ENCODE measurements around the gene UTP18.
"Not testable (repeated sequence)": the region's sequence is repeated elsewhere in the genome, so short reads cannot be mapped to it uniquely, and the experiment has no call there.

Gene UTP18

DNA sequence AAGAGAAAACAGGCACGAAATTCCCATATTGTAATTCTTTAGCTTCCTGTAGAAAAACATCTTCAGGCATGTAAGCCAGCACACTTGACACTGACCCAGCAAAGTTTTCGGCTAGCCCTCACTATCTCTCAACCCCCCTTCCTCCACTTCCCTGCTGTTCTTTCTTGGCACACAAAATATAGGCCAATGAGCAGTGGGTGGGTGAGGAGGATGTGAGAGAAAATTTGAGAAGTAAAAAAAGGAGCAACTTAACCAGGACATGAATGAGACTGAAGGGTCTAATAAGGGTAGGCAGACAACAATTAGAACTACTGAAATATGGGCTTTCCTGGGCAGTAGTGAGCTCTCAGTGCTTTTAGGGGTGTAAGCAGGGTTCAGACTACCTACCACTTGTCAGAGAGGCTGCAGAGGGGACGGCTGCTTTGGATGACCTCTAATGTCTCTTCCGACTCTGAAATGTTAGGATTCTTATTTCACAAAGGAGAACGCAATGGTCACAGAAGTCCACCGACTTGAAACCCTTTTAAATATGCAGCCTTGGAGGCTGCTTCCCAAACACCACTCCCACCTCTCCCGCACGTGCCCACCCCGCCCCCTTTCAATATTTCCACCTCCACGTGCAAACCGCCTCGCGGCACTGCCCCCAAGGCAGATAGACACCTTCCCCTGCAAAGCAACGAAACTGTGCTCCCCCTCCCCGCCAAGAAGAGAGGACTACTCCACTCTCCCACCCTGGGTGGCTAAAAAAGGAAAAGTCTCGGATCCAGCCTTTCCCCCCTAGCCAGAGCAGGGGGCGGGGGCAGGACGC is 1.4 kb upstream of the UTP18 start:
- no peak for DNase-seq (ENCODE audit: low read depth in 2 of 2)

DNA sequence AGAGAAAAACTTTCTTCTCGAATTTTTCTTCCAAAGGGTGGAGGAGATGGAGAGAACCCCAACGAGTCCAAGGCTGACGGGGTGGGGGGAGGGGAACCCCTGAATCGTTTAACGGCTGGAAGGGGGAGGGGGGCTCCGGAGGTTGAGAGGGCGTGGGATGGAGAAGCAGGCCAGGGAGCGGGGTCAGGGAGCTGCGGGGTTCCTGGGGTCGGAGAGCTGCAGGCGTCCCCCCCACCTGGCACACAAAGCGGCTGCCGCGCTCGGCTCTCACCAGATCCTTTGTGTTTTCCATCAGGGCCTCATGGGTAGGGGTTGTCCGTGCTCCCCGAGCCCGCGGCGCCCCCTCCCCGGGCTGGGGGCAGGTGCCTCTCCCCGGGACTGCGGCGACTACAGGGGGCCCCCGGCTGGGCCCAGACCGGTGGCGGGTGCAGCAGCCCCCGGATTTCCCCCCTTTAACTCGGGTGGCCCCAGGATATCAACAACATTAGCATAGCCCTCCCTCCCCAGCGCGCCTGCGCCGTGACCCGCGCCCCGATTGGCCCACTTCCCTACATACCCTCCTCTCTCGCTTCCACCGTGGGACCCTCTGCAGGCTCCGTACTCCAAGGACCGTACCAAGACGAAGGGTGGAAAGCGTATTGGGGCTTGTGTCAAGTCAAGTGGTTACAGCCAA is 646 bp upstream of the UTP18 start, which contains the start of gene MBTD1:
Gene MBTD1 (minus strand): TSS at position 486 of the 673 bp plus-strand sequence. CDS start 34,888 bp downstream, outside the sequence.
- DNase-seq (ENCODE audit: low read depth in 2 of 2), result peak; percentile 84 to 91

DNA sequence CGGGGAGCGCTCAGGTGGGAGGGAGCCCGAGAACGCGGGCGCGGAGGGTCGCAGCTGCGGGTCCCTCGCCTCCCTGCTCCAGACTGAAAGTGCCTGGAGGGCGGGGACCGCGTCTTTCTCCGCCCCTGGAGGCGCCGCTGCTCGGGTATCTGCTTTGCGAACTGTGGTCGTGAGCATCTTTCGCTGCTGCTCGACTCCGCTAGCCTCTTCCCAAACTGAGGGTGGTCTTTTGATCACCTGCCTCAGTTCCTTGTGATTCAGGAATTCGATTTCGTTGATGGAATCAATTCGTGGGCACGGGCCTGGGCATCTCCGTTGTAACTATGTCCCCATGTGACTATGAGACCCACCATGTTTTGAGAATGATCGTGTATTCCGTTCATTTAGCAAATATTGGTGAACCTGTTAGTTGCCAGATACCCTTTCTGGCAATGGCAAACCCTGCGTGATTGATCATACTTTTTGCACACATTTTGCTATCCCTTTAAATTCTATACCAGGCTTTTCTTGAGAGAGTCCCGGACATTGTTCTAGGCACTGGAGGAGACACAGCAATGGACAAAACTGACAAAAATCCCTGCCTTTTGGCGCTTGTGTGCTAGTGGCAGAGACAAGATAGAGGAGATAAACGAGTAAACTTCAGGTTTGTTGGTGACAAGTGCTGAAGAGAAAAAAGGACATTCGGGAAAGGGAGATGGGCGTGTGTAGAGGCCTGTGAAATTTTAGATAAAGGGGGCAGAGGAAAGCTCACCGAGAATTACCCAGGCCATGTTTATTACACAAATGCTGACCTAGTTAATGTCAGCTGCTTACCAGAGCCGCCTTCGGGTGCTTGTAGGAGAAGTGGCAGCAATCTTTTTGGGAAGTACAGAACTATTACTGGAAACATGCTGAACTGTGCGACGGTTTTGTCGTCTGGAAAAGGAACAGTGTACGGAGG is 948 bp downstream of the UTP18 start:
- no peak for DNase-seq (ENCODE audit: low read depth in 2 of 2)

DNA sequence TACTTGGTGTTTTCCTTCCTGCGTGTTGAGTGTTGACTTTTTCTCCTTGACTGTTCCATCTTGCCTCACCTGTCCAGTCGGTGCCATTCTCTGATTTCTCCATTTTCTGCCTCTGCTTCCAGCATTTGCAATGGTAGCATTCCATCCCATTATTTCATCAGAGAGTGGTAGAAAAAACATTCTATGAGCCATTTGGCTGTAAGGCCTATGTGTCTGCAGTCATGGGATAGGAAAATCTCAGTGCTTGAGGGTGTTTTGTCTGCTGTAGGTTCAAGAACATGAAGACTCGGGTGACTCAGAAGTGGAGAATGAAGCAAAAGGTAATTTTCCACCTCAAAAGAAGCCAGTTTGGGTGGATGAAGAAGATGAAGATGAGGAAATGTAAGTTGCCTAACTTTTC is 2.7 kb downstream of the UTP18 start:
- no peak for DNase-seq (ENCODE audit: low read depth in 2 of 2)

DNA sequence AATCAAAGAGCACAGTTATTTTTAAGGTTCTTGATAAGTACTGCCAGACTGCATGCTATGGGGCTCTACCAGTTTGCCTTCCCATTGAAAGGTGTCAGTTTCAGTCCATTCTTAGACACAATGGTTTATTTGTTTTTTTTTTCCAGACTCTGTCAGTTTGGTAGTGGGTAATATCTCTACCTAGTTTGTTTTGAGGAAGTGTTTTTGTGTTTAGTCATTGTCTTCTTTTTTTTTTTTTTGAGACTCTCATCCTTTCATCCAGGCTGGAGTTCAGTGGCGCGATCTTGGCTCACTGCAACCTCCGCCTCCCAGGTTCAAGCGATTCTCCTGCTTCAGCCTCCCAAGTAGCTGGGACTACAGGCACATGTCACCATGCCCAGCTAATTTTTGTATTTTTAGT is 4.1 kb downstream of the UTP18 start:
- not testable (repeated sequence) for DNase-seq (ENCODE audit: low read depth in 2 of 2)

DNA sequence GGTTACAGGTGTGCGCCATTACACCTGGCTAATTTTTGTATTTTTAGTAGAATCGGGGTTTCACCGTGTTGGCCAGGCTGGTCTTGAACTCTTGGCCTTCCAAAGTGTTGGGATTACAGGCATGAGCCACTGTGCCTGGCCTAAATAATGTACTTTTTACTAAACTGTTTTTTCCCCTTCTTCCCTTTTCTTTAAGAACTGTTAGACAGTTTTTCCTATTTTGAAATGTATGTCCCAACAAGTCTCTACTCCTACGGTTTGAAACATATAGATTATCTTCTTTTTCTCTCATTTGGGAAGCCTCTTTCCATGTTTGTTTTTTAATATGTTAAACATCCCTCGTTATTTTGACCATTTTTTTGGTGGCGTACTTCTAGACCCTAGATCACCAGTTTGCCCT is 9.6 kb downstream of the UTP18 start:
- DNase-seq (ENCODE audit: low read depth in 2 of 2), result no peak

DNA sequence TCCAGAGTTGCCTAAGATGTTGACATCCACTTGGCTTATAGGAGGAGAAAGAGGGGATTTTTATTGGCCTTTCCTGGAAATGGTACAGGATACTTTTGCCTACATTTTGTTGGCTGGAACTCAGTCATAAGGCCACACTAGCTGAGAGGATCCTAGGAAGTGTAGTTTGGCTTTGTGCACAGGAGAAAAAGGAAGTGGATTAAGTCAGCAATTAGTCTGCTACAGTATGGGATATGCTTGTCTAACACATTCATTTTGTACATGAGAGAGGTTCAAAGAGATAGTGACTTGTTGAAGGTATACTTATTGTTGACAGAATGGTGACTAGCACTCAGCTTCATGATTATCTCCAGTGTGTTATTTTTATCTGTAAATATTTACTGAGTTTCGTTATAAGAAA is 10.3 kb downstream of the UTP18 start:
- DNase-seq (ENCODE audit: low read depth in 2 of 2), result no peak

DNA sequence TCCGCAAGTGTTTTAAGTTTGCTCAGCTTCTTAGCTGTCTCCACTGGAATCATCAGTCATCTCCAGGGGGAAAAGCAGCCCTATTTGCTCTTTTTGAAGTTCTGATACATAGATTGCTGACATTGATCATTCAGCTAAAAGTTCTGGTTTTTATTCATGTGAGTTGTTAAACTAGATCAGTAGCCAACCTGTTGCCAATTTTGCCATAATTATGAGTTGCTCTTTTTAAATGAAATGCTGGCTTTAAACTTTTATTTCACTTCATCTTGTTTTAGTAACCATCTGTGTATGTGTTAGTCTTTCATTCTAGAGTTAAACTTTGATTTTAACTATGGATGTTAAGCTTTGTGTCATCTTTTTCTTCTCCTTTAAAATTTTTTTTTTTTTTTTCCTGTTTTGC is 12.5 kb downstream of the UTP18 start:
- DNase-seq (ENCODE audit: low read depth in 2 of 2), result no peak

DNA sequence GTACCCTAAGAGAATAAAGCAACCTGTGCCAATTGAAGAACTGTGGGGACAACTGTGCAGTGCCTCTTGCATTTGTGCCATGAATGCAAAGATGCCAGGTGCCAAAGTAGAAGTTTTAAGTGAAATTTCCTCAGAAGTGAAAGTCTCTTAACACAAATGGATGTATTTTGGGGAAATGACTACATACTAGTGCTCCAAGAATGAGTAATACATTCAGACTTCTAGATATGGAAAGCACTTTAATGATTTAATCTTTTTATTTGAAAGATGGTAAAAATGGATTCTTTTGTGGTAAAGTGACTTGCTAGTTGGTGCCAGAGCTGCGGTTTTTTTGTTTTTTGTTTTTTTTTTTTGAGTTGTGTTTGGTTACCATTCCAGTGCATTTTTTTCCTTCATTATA is 15.0 kb downstream of the UTP18 start:
- no peak for DNase-seq (ENCODE audit: low read depth in 2 of 2)

DNA sequence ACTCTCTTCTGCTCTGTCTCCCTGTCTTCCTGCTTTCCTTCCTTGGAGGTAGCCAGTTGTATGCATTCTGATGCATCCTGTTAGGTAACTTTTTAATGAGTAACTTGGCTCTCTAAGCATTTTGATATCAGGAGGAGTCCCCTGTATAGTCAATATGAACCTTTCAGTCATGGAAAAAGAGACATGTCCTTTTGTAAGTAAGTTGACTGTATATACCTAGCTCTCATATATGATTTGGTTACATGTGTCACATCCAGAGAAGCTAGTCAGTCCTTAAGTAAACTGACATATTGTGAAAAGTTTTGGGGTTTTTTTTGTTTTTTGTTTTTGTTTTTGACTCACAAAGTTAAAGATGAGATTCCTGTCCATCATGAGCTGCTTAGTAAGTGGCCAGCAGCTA is 18.8 kb downstream of the UTP18 start:
- DNase-seq (ENCODE audit: low read depth in 2 of 2), result no peak

DNA sequence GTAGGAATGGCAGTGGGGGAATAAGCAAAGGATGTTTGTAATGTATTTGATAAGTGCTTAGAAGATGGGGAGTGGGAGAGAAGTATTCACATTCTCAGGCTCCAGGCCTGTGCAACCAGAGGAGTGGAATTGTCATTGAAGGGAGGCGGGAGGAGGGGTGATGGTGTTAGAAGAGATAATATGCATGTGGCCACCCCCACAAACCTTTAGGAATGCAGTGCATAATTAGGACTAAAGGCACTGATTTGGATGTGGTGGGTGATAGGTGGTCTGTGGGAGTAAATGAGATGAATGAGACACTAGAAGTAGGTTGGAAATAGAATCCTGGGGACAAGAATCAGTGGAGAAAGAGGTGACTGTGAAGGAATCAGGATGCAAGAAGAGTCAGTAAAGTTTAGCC is 27.1 kb downstream of the UTP18 start:
- DNase-seq (ENCODE audit: low read depth in 2 of 2), result no peak

DNA sequence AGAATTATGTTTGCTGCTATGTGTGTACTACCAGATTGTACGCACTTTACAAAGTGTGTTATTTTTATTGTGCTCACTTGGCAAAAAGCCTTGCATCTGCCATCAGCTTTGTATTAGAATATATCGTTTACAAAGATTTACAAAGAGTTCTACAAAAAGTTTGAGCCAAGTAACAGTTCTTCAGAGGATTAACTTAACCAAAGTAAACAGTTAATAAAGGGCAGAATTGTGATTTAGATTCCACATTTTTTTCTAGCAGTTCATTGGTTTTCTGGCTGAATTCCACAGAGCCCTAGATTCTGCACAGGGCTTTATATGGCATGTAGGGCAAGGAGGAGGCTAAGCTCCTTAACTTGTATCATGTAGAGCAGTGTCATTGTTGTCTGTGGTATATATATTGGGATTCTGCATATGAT is 29.4 kb downstream of the UTP18 start:
- no peak for DNase-seq (ENCODE audit: low read depth in 2 of 2)

DNA sequence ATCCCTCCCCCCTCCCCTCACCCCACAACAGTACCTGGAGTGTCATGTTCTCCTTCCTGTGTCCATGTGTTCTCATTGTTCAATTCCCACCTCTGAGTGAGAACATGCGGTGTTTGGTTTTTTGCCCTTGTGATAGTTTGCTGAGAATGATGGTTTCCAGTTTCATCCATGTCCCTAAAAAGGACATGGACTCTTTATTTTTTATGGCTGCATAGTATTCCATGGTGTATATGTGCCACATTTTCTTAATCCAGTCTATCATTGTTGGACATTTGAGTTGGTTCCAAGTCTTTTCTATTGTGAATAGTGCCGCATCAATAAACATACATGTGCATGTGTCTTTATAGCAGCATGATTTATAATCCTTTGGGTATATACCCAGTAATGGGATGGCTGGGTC is 34.0 kb downstream of the UTP18 start:
- DNase-seq (ENCODE audit: low read depth in 2 of 2), result not testable (repeated sequence)

DNA sequence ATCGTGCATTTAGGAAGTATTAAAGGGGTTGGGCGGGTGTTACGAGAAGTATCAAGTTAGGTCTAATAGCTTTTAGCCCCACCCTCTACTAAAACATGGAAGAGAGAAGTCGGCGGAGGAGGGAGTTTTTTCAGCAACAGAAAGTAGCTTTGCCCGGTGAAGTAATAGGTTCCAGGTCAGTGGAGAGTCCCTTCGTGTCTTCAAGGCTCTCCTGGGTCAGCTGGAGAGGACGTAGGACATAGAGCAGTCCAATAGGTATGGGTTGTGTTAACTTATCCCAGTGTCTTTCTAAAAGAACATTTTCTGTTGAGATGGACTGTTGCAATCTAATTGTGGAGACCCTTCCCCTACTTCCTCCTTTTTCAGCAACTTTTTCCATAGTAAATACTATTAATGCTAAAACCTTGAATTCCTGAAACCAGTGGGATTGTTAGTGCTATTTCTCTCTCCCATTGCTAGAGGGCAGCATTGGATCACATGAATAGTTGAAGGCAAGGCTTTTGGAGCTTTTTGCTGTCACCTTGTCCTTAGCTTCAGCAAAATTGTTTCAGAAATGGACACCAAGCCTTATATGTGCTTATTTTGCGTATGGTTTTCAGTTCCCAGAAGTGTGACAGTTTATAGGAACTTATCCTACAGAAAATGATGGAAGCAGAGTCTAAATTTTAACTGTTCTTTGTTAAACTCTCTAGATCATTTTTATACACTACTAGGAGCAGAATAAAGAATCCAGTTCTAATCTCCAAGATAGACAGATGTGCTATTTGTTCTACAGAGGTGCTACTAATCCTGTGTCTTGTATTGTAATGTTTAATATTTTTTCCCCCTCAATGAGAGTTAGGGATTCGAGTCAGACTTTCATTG is 38.4 kb downstream of the UTP18 start:
- no peak for DNase-seq (ENCODE audit: low read depth in 2 of 2)

DNA sequence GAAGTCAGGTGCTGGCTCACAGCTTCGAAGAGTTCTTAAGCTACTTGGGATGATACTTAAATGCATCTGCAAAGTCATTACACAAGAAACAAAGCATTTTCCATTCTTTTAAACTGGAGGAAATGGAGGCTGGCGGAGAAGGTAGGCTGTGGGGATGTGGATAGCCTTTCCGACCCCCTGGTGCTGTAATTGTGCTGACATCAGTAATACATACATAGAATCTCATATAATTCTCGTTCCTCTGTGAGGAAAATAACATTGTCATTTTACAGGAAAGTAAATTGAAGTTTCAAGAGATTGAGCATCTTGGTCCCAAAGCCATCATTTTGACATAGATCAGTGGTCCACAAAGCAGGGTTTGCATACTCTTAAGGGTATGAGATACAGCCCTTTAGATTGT is 39.5 kb downstream of the UTP18 start:
- no peak for DNase-seq (ENCODE audit: low read depth in 2 of 2)

DNA sequence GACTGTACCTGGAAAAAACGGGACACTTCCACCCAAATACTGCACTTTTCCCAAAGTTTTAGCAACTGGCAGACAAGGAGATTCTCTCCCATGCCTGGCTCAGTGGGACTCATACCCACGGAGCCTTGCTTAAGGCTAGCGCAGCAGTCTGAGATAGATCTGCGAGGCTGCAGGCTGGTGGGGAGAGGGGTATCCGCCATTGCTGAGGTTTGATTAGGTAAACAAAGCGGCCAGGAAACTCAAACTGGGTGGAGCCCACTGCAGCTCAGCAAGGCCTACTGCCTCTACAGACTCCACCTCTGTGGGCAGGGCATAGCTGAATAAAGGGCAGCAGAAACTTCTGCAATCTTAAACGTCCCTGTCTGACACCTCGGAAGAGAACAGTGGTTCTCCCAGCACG is 44.8 kb downstream of the UTP18 start:
- no peak for DNase-seq (ENCODE audit: low read depth in 2 of 2)

DNA sequence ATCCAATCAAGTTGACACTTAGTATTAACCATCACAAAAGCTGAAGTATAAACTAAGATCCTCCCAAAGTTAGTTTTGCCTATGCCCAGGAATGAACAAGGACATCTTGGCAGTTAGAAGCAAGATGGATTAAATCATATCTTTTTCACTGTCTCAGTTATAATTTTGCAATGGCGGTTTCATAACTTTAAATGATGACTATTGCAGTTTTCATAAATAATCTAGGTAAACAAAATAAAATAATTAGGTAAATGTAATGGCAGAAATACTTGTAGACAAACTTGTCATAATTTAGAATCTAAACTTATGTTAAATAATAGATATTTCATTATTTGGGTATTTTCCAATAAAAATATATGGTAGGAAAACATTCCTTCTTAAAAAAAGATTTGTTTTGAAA is 51.7 kb downstream of the UTP18 start:
- not testable (repeated sequence) for DNase-seq (ENCODE audit: low read depth in 2 of 2)

DNA sequence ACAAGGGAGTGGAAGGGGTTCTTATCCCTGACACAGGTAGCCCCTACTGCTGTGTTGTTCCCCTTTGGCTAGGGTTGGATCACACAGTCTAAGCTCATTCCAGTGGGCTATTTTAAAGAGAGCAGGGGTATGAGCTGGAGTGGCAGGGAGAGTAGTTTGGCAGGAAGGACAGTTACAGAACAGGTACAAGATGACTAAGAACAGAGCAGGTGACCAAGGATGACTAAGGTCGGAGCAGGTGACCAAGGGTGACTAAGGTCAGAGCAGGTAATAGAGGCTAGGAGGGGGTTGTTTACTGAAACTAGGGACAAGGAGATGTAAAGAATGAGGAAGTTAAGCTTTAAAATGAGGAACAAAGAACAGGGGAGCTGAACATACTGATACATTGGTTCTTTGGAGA is 58.8 kb downstream of the UTP18 start:
- DNase-seq (ENCODE audit: low read depth in 2 of 2), result no peak

DNA sequence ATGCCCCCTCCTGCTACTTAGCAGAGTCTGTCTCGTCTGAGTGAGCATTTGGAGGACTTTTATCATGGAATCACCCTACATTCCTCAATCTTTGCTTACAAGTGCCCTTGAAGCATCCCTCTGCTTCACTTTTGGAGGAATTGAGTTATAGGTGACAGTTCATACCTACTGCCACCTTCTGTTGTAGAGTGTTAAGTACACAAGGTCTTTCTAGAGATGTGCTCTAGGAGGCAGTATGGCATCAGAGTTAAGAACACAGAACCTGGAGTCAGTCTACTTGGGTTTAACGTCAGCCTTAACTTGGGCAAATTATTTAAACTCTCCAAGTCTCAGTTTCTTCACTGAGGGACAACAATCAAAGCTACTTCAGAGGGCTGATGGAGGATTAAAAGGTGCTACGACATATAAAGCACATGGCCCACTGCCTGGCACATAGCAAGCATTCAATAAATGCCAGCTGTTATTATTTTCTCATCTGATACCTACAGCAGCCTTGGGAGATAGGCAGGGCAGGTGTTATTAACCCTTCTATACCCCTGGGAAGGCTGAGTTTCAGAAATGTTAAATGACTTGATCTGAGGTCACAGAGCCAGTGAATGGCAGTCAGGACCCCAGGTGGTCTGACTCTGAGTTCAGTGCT is 62.2 kb downstream of the UTP18 start:
- DNase-seq (ENCODE audit: low read depth in 2 of 2), result no peak

DNA sequence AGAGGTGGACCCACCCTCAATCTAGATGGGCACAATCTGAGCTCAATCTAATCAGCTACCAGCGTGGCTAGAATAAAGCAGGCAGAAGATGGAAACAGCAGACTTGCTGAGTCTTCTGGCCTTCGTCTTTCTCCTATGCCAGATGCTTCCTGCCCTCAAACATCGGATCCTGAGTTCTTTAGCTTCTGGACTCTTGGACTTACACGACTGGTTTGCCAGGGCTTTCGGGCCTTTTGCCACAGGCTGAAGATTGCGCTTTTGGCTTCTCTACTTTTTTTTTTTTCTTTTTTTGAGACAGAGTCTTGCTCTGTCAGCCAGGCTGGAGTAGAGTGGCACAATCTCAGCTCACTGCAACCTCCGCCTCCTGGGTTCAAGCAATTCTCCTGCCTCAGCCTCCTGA is 65.1 kb downstream of the UTP18 start:
- DNase-seq (ENCODE audit: low read depth in 2 of 2), result no peak

Data from activated CD4-positive, alpha-beta T cell treated with anti-CD3 and anti-CD28 coated beads for 24 hours (primary cell).